MM.1S (cell line): ENCODE measurements around the gene C17orf67.

Source experiments
- DNase-seq: peaks from one replicate; pipeline ENCODE4 v3.0.0-alpha.2; 2015
- H2AFZ ChIP-seq: fragments of 300-600 bp; sonication (generic); 2 replicates; pipeline ENCODE4 v1.6.0; 2016; ENCODE audit warnings: antibody characterized with exemption, low read length
- H3F3A ChIP-seq: fragments of 300-600 bp; sonication (generic); 2 replicates; pipeline ENCODE4 v1.6.1; 2016; ENCODE audit warnings: mild to moderate bottlenecking, antibody characterized with exemption, low read length, moderate library complexity, mixed read lengths; ENCODE audit not compliant: insufficient read depth
- H3K27ac ChIP-seq: fragments of 300-600 bp; sonication (generic); 2 replicates; pipeline ENCODE4 v1.5.1; 2016; ENCODE audit warnings: mild to moderate bottlenecking, low read length
- H3K27me3 ChIP-seq: fragments of 300-600 bp; sonication (generic); replicated peaks from 2 replicates; pipeline ENCODE4 v1.6.0; 2016; ENCODE audit warnings: low read length; ENCODE audit not compliant: insufficient read depth
- H3K36me3 ChIP-seq: fragments of 300-600 bp; sonication (generic); replicated peaks from 2 replicates; pipeline ENCODE4 v1.6.1; 2016; ENCODE audit warnings: mild to moderate bottlenecking, low read length, mixed read lengths; ENCODE audit not compliant: insufficient read depth
- H3K4me1 ChIP-seq: fragments of 300-600 bp; sonication (generic); 2 replicates; pipeline ENCODE4 v1.6.1; 2016; ENCODE audit warnings: low read length, mixed read lengths
- H3K4me2 ChIP-seq: fragments of 300-600 bp; sonication (generic); 2 replicates; pipeline ENCODE4 v1.6.0; 2016; ENCODE audit warnings: low read depth, low read length
- H3K4me3 ChIP-seq: fragments of 300-600 bp; sonication (generic); 2 replicates; pipeline ENCODE4 v1.5.1; 2016; ENCODE audit warnings: low read length, mixed read lengths
- H3K79me2 ChIP-seq: fragments of 300-600 bp; sonication (generic); 2 replicates; pipeline ENCODE4 v1.6.1; 2016; ENCODE audit warnings: mixed run types, low read length, mixed read lengths
- H3K9ac ChIP-seq: fragments of 300-600 bp; sonication (generic); 2 replicates; pipeline ENCODE4 v1.6.1; 2016; ENCODE audit warnings: low read length, mixed read lengths
- H3K9me2 ChIP-seq: fragments of 300-600 bp; sonication (generic); replicated peaks from 2 replicates; pipeline ENCODE4 v1.6.1; 2016; ENCODE audit warnings: mild to moderate bottlenecking, low read length, mixed read lengths; ENCODE audit not compliant: insufficient read depth
- H3K9me3 ChIP-seq: fragments of 300-600 bp; sonication (generic); replicated peaks from 2 replicates; pipeline ENCODE4 v1.6.1; 2016; ENCODE audit warnings: mild to moderate bottlenecking, low read length, mixed read lengths; ENCODE audit not compliant: insufficient read depth
- H4K20me1 ChIP-seq: fragments of 300-600 bp; sonication (generic); 2 replicates; pipeline ENCODE4 v1.6.1; 2016; ENCODE audit warnings: mild to moderate bottlenecking, low read length, moderate library complexity, mixed read lengths; ENCODE audit not compliant: insufficient read depth
- EZH2 ChIP-seq: fragments of 300-600 bp; sonication (generic); optimal IDR thresholded peaks from 2 replicates; pipeline ENCODE3; 2017; ENCODE audit warnings: low read depth, mild to moderate bottlenecking, antibody characterized with exemption, low read length, mixed read lengths
- EZH2phosphoT487 ChIP-seq: fragments of 300-600 bp; sonication (generic); IDR thresholded peaks from 2 replicates; pipeline ENCODE4 v1.6.1; 2018; ENCODE audit warnings: antibody characterized with exemption, low read length
- TF ChIP-seq, protein P1 (sequence below): fragments of 300-600 bp; sonication (generic); IDR thresholded peaks from 2 replicates; pipeline ENCODE4 v1.5.1; 2016; ENCODE audit warnings: antibody characterized with exemption, low read length, mixed read lengths

Gene C17orf67

DNA sequence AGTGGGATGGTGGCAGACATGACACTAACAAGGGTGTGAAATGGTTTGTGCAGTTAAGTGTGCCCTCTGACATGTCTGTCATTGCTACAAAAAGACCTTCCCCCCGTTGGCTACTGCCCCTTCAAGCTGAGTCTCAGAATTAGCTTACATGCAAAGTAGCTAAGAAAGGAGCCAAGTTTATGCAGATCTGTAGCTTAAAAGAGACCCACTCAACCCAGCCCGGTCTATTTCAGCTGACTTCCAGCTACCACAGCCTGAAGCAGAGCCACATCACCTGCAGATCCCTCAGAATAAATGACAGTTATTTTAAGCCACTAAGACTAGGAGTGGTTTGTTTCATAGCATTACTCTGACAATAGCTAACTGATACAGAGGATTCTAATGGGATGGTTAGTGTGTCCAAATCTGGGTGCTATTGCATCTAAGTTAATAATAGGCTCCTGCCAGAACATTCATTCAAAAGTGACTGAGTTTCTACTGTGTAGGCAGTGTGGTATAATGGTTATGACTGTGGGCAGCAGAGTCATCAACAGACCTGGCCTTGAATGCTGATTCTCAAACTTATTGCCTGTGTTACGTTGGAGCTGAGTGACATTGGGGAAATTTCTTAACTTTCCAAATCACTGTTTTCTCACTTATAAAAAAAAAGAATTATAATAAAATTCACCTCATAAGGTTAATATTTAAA lies 11.7 kb downstream of the C17orf67 start:
- H3F3A ChIP-seq: no peaks in the 10 kb centered on the region
- no peak overlapping the region for H3K4me2 ChIP-seq
- H3K4me3 ChIP-seq: no peak overlapping the region
- 0 out of 2 replicates have a peak, but pooled peaks cover 5% of the 10 kb centered on the region for H3K4me1 ChIP-seq
- H3K27ac ChIP-seq: no peak overlapping the region
- H3K9ac ChIP-seq: no peak overlapping the region
- no peaks in the 10 kb centered on the region for H3K36me3 ChIP-seq
- no peaks in the 10 kb centered on the region for H4K20me1 ChIP-seq
- no peaks in the 10 kb centered on the region for H3K9me3 ChIP-seq
- H3K27me3 ChIP-seq: no peaks in the 10 kb centered on the region
- H3K9me2 ChIP-seq: no peaks in the 10 kb centered on the region
- no peak overlapping the region for H2AFZ ChIP-seq
- DNase-seq: no peak
- TF ChIP-seq EZH2phosphoT487: no peak
- no peak for TF ChIP-seq EZH2
- TF ChIP-seq, protein P1, sequence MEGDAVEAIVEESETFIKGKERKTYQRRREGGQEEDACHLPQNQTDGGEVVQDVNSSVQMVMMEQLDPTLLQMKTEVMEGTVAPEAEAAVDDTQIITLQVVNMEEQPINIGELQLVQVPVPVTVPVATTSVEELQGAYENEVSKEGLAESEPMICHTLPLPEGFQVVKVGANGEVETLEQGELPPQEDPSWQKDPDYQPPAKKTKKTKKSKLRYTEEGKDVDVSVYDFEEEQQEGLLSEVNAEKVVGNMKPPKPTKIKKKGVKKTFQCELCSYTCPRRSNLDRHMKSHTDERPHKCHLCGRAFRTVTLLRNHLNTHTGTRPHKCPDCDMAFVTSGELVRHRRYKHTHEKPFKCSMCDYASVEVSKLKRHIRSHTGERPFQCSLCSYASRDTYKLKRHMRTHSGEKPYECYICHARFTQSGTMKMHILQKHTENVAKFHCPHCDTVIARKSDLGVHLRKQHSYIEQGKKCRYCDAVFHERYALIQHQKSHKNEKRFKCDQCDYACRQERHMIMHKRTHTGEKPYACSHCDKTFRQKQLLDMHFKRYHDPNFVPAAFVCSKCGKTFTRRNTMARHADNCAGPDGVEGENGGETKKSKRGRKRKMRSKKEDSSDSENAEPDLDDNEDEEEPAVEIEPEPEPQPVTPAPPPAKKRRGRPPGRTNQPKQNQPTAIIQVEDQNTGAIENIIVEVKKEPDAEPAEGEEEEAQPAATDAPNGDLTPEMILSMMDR: no peak
- no peaks in the 10 kb centered on the region for H3K79me2 ChIP-seq

DNA sequence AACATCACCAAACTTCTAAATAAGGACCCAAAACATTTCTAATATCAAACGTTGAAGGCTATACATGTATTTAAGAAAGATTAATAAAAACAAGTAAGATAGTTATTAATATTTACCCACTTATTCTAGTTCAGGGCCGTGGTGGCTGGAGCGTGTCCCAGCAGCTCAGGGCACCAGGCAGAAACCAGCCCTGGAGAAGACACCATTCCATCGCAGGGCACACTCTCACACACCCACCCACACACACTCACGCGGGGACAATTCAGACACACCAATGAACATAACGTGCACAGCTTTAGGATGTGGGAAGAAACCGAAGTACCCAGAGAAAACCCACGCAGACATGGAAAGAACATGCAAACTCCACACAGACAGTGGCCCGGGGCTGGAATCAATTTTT lies 13.5 kb downstream of the C17orf67 start:
- Histone ChIP-seq H3K27ac (no peak overlapping the region), H2AFZ (no peak overlapping the region), H3K79me2 (no peaks in the 10 kb centered on the region), H3K36me3 (no peaks in the 10 kb centered on the region), H4K20me1 (no peaks in the 10 kb centered on the region), H3K27me3 (no peaks in the 10 kb centered on the region), H3K4me1 (0 out of 2 replicates have a peak, but pooled peaks cover 5% of the 10 kb centered on the region), H3K9ac (no peak overlapping the region), H3F3A (no peaks in the 10 kb centered on the region), H3K4me2 (no peak overlapping the region), H3K9me3 (no peaks in the 10 kb centered on the region), H3K4me3 (no peak overlapping the region), H3K9me2 (no peaks in the 10 kb centered on the region)
- TF ChIP-seq EZH2: no peak
- TF ChIP-seq EZH2phosphoT487: no peak
- TF ChIP-seq, protein P1: no peak
- DNase-seq: no peak

DNA sequence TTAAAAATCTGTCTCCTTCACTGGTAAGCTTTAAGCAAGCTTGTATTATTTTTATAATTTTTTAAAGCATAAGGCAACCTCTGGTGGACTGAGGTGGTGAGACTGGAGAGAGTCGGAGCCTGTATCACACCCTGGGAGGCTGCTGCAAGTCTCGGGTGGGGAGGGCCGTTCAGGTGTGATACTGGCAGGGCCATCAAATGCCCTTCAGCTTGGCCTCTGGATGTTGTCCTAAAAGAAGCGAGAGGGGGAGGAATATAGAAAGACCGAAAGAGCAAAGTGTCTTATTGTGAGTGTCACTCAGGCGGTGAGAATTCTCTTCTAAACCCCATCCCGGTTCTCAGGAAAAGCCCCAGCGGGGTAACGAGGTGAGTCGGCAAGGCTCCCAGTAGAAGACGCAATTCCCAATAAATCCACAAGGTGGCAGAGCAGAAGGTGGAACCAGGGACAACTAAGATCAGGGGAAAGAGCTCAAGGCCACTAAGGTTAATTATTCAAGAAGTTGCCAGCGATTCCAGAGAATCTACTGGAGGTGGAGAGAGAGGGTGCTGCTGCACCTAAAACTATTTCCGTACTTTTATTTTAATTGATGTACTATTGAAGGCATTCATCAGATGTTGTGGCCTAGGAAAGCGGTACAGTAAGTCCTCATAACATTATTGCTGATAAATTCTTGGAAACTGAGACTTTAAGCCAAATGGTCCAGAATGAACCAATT lies 14.1 kb downstream of the C17orf67 start:
- TF ChIP-seq EZH2phosphoT487: no peak
- TF ChIP-seq, protein P1: peak; percentile 84
- no peak for TF ChIP-seq EZH2
- Histone ChIP-seq H2AFZ (no peak overlapping the region), H3K4me2 (peak overlapping the region; percentile 33; the same call in 1 of the 2 replicates), H3F3A (no peaks in the 10 kb centered on the region), H3K9ac (no peak overlapping the region), H3K79me2 (no peaks in the 10 kb centered on the region), H3K36me3 (no peaks in the 10 kb centered on the region), H4K20me1 (no peaks in the 10 kb centered on the region), H3K27me3 (no peaks in the 10 kb centered on the region), H3K9me2 (no peaks in the 10 kb centered on the region), H3K27ac (no peak overlapping the region), H3K9me3 (no peaks in the 10 kb centered on the region), H3K4me3 (no peak overlapping the region), H3K4me1 (0 out of 2 replicates have a peak, but pooled peaks cover 5% of the 10 kb centered on the region)
- DNase-seq: peak; percentile 74
